Mesenchymal stem cell (in vitro differentiated cells and primary cell): ENCODE measurements around the gene TEDDM1.
A peak's percentile ranks its signal among the peaks of the same experiment; 100 is the strongest.

Experiments used
- DNase-seq: peaks from one replicate; pipeline ENCODE4 v3.0.0-alpha.2; 2013
- H2AFZ ChIP-seq: one replicate; pipeline ENCODE4 v1.6.1; 2013; ENCODE audit warnings: low read depth, mild to moderate bottlenecking, control low read depth, inconsistent platforms, low read length, moderate library complexity
- H2AK5ac ChIP-seq: 2 replicates; pipeline ENCODE4 v1.6.1; 2013; ENCODE audit warnings: low read length, moderate library complexity, mild to moderate bottlenecking, inconsistent platforms; ENCODE audit not compliant: severe bottlenecking
- H2BK120ac ChIP-seq: one replicate; pipeline ENCODE4 v1.6.1; 2013; ENCODE audit warnings: low read depth, mild to moderate bottlenecking, inconsistent platforms, low read length, moderate library complexity
- H2BK12ac ChIP-seq, 2 experiments: one replicate each; pipeline ENCODE4 v1.6.1; 2013; ENCODE audit warnings: inconsistent platforms in 2 of 2, low read length in 2 of 2, mild to moderate bottlenecking in 2 of 2, moderate library complexity in 2 of 2, control low read depth in 1 of 2
- H2BK15ac ChIP-seq: one replicate; pipeline ENCODE4 v1.6.1; 2013; ENCODE audit warnings: mild to moderate bottlenecking, low read depth, inconsistent platforms; ENCODE audit not compliant: poor library complexity, severe bottlenecking
- H2BK5ac ChIP-seq: 2 replicates; pipeline ENCODE4 v1.6.1; 2013; ENCODE audit warnings: low read depth, mild to moderate bottlenecking, low read length, control low read depth, inconsistent platforms; ENCODE audit not compliant: poor library complexity, severe bottlenecking
- H3K14ac ChIP-seq, 2 experiments: one replicate each; pipeline ENCODE4 v1.6.1; 2013; ENCODE audit warnings: inconsistent platforms in 2 of 2, low read length in 2 of 2, control low read depth in 1 of 2, mild to moderate bottlenecking in 1 of 2, moderate library complexity in 1 of 2
- H3K18ac ChIP-seq, 2 experiments: one replicate each; pipeline ENCODE4 v1.6.1; 2013; ENCODE audit warnings: inconsistent platforms in 2 of 2, low read length in 2 of 2, control low read depth in 1 of 2, low read depth in 1 of 2, mild to moderate bottlenecking in 1 of 2
- H3K23ac ChIP-seq, 2 experiments: one replicate each; pipeline ENCODE4 v1.6.1; 2013; ENCODE audit warnings: inconsistent platforms in 2 of 2, low read length in 2 of 2, mild to moderate bottlenecking in 2 of 2, moderate library complexity in 2 of 2, control low read depth in 1 of 2
- H3K27ac ChIP-seq: 2 replicates; pipeline ENCODE4 v1.5.1; 2013; ENCODE audit warnings: mild to moderate bottlenecking, moderate library complexity, low read length, control low read depth, inconsistent platforms; ENCODE audit not compliant: poor library complexity, severe bottlenecking
- H3K27me3 ChIP-seq, 2 experiments: 2 replicates each; pipeline versions ENCODE4 v1.6.1 to v1.7.0; 2013; ENCODE audit warnings: low read length in 2 of 2, mild to moderate bottlenecking in 2 of 2, moderate library complexity in 2 of 2, control low read depth in 1 of 2, inconsistent platforms in 1 of 2; ENCODE audit not compliant: control insufficient read depth in 1 of 2, insufficient read depth in 1 of 2
- H3K36me3 ChIP-seq, 2 experiments: 2 replicates each; pipeline versions ENCODE4 v1.6.1 to v1.7.0; 2013; ENCODE audit warnings: low read length in 2 of 2, control low read depth in 1 of 2, inconsistent platforms in 1 of 2, low read depth in 1 of 2, mild to moderate bottlenecking in 1 of 2; ENCODE audit not compliant: insufficient read depth in 2 of 2, control insufficient read depth in 1 of 2
- H3K4ac ChIP-seq, 2 experiments: one replicate each; pipeline ENCODE4 v1.6.1; 2013; ENCODE audit warnings: inconsistent platforms in 2 of 2, low read length in 2 of 2, mild to moderate bottlenecking in 2 of 2, moderate library complexity in 2 of 2, control low read depth in 1 of 2, low read depth in 1 of 2
- H3K4me1 ChIP-seq: 2 replicates; pipeline ENCODE4 v1.6.1; 2013; ENCODE audit warnings: low read depth, low read length, control low read depth; ENCODE audit not compliant: control insufficient read depth, insufficient read depth
- H3K4me2 ChIP-seq: 2 replicates; pipeline ENCODE4 v1.6.1; 2013; ENCODE audit warnings: low read length, mild to moderate bottlenecking, inconsistent platforms; ENCODE audit not compliant: poor library complexity, severe bottlenecking
- H3K4me3 ChIP-seq, 2 experiments: 2 replicates each; pipeline versions ENCODE4 v1.5.1 to v1.7.0; 2013; ENCODE audit warnings: low read length in 2 of 2, mild to moderate bottlenecking in 2 of 2, control low read depth in 1 of 2, low read depth in 1 of 2; ENCODE audit not compliant: insufficient read depth in 1 of 2
- H3K79me1 ChIP-seq: replicated peaks from 2 replicates; pipeline ENCODE4 v1.6.1; 2013; ENCODE audit warnings: mild to moderate bottlenecking, control low read depth, low read length, inconsistent platforms; ENCODE audit not compliant: poor library complexity, severe bottlenecking
- H3K9ac ChIP-seq: 2 replicates; pipeline ENCODE4 v1.7.0; 2013; ENCODE audit warnings: mild to moderate bottlenecking, low read length, moderate library complexity
- H3K9me3 ChIP-seq: 2 replicates; pipeline ENCODE4 v1.7.0; 2013; ENCODE audit warnings: mild to moderate bottlenecking, low read length; ENCODE audit not compliant: control insufficient read depth
- H4K8ac ChIP-seq: one replicate; pipeline ENCODE4 v1.6.1; 2013; ENCODE audit warnings: inconsistent platforms, mild to moderate bottlenecking, low read length, moderate library complexity
- H4K91ac ChIP-seq: one replicate; pipeline ENCODE4 v1.6.1; 2013; ENCODE audit warnings: mild to moderate bottlenecking, low read length, inconsistent platforms
- WGBS: methylation state at CpG from one replicate; pipeline ENCODE4 v1.1.7; 2013; ENCODE audit warnings: mixed read lengths; 5-methylcytosine and 5-hydroxymethylcytosine counted together

TEDDM1 gene

GRCh38 chr1:182357171-182357570 is 43.3 kb downstream of the TEDDM1 start:
- H3K4me3 ChIP-seq, result no peak overlapping the region
- no peak overlapping the region for H3K14ac ChIP-seq
- no peak overlapping the region for H4K91ac ChIP-seq
- H3K18ac ChIP-seq, result no peak overlapping the region
- H3K4me2 ChIP-seq, result no peak overlapping the region
- no peak overlapping the region for H4K8ac ChIP-seq
- H2BK15ac ChIP-seq, result no peak overlapping the region
- no peak overlapping the region for H2AK5ac ChIP-seq
- no peak overlapping the region for H3K4ac ChIP-seq
- H3K79me1 ChIP-seq, result no peaks in the 10 kb centered on the region
- no peak overlapping the region for H2BK5ac ChIP-seq
- H2AFZ ChIP-seq, result no peak overlapping the region
- no peak overlapping the region for H2BK120ac ChIP-seq
- H2BK12ac ChIP-seq, result no peak overlapping the region
- no peaks in the 10 kb centered on the region for H3K4me1 ChIP-seq
- H3K27ac ChIP-seq, result no peak overlapping the region
- DNase-seq, result no peak
- peaks cover 0 to 3% of the 10 kb centered on the region in 2 experiments for H3K27me3 ChIP-seq
- no peaks in the 10 kb centered on the region for H3K36me3 ChIP-seq
- H3K9ac ChIP-seq, result no peak overlapping the region
- H3K23ac ChIP-seq, result no peak overlapping the region
- no peaks in the 10 kb centered on the region for H3K9me3 ChIP-seq
- WGBS, result 76% methylated on average over 2 of the region's 2 CpGs

GRCh38 chr1:182355723-182356098 is 44.8 kb downstream of the TEDDM1 start:
- DNase-seq, result no peak
- H4K8ac ChIP-seq, result no peak overlapping the region
- no peaks in the 10 kb centered on the region for H3K4me1 ChIP-seq
- no peaks in the 10 kb centered on the region for H3K9me3 ChIP-seq
- H2BK15ac ChIP-seq, result no peak overlapping the region
- H3K4ac ChIP-seq, result no peak overlapping the region
- H3K79me1 ChIP-seq, result no peaks in the 10 kb centered on the region
- no peak overlapping the region for H3K4me2 ChIP-seq
- H2BK12ac ChIP-seq, result no peak overlapping the region
- no peak overlapping the region for H3K9ac ChIP-seq
- no peak overlapping the region for H3K18ac ChIP-seq
- no peak overlapping the region for H2AK5ac ChIP-seq
- no peak overlapping the region for H3K27ac ChIP-seq
- H4K91ac ChIP-seq, result no peak overlapping the region
- no peak overlapping the region for H2BK5ac ChIP-seq
- no peak overlapping the region for H2AFZ ChIP-seq
- H3K36me3 ChIP-seq, result no peaks in the 10 kb centered on the region
- no peak overlapping the region for H2BK120ac ChIP-seq
- H3K4me3 ChIP-seq, result no peak overlapping the region
- H3K27me3 ChIP-seq, result peaks cover 0 to 3% of the 10 kb centered on the region in 2 experiments
- no peak overlapping the region for H3K23ac ChIP-seq
- 82% methylated on average over 1 of the region's 2 CpGs for WGBS
- H3K14ac ChIP-seq, result no peak overlapping the region

GRCh38 chr1:182351790-182352364 is 48.6 kb downstream of the TEDDM1 start:
- no peaks in the 10 kb centered on the region for H3K36me3 ChIP-seq
- H3K79me1 ChIP-seq, result no peaks in the 10 kb centered on the region
- H3K4me1 ChIP-seq, result no peaks in the 10 kb centered on the region
- H4K91ac ChIP-seq, result no peak overlapping the region
- DNase-seq, result no peak
- H3K14ac ChIP-seq, result no peak overlapping the region
- no peak overlapping the region for H2BK120ac ChIP-seq
- H3K4me2 ChIP-seq, result no peak overlapping the region
- H2BK15ac ChIP-seq, result no peak overlapping the region
- H3K27ac ChIP-seq, result no peak overlapping the region
- H4K8ac ChIP-seq, result no peak overlapping the region
- no peak overlapping the region for H2BK5ac ChIP-seq
- no peak overlapping the region for H3K18ac ChIP-seq
- 50% methylated on average over 1 of the region's 1 CpG for WGBS
- H3K9ac ChIP-seq, result no peak overlapping the region
- H3K23ac ChIP-seq, result no peak overlapping the region
- no peak overlapping the region for H2AK5ac ChIP-seq
- no peak overlapping the region for H3K4ac ChIP-seq
- no peaks in the 10 kb centered on the region for H3K9me3 ChIP-seq
- no peak overlapping the region for H2BK12ac ChIP-seq
- H3K27me3 ChIP-seq, result no peaks in the 10 kb centered on the region
- H3K4me3 ChIP-seq, result no peak overlapping the region
- no peak overlapping the region for H2AFZ ChIP-seq

- Histone ChIP-seq H4K8ac (no peak overlapping the region), H3K36me3 (no peaks in the 10 kb centered on the region), H2AK5ac (no peak overlapping the region), H3K23ac (no peak overlapping the region), H3K18ac (no peak overlapping the region), H3K4me3 (no peak overlapping the region), H3K4ac (no peak overlapping the region), H3K79me1 (no peaks in the 10 kb centered on the region), H2BK15ac (no peak overlapping the region), H3K27me3 (no peaks in the 10 kb centered on the region), H3K9me3 (no peaks in the 10 kb centered on the region), H3K14ac (no peak overlapping the region), H4K91ac (no peak overlapping the region), H3K27ac (no peak overlapping the region), H3K4me2 (no peak overlapping the region), H2BK5ac (no peak overlapping the region), H2AFZ (no peak overlapping the region), H3K4me1 (no peaks in the 10 kb centered on the region), H2BK120ac (no peak overlapping the region), H3K9ac (no peak overlapping the region), H2BK12ac (no peak overlapping the region)
- DNase-seq, result peak; percentile 3
- WGBS, result 100% methylated on average over 2 of the region's 2 CpGs
Measured at GRCh38 chr1:182350839-182351238, 49.6 kb downstream of the TEDDM1 start.
